ENCODE measurements around the gene NR3C1. TPM values are rescaled to one million over a fixed set of nuclear protein-coding genes. Genes with fewer than 3 reads are reported as not detected.
A peak's percentile ranks its signal among the peaks of the same experiment; 100 is the strongest.

NR3C1 gene
- total RNA-seq, 2 experiments from 2014 or later, result 52.7 to 55.6 TPM

DNA sequence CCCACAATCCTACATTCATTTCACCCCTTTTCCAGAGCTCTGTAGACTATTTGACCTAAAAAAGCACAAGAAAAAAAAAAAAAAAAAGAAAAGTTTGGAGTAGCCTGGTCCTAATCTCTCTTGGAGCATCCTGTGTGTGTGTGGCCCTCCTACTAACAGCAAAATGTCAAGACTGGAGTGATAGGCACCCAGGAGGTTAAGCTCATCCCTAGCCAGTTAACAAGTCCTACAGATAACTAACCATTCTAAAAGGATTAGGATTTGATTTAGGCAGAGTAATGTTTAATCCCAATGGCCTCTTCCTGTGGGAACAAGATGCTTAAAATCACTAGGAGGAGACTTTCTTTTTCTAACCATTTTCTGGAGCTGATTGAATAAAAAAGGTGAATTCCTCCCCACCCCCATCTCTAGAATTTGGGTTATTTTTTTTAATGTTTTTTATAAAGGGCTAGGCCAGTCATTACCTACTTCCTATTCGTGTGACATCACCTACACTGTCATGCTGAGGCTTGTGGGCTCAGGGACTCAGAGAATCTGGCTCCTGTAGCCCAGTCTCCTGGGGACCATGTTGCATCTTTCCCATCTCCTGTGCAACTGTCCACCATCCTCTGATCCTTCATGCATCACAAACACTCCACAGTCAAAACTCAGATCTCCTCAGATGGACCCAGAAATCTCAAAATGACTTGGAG lies 43.2 kb upstream of the NR3C1 start:
- DNase-seq (peak; percentile 43), ATAC-seq (peak; percentile 60)
- Mint-ChIP-seq H3K27me3 (no peaks in the 10 kb centered on the region), H3K4me3 (no peak overlapping the region), H3K36me3 (ENCODE audit: low read depth) (no peaks in the 10 kb centered on the region), H3K9me3 (no peaks in the 10 kb centered on the region), H3K4me1 (ENCODE audit: low read depth) (peaks cover 23% of the 10 kb centered on the region), H3K27ac (peak overlapping the region; percentile 37)
- TF ChIP-seq CTCF (IDR thresholded peaks at IDR 0.05), result no peak
- intact Hi-C loops (cut with micrococcal nuclease), result no loop called here
- ChIA-PET CTCF (interaction anchor here (0.6 to 1.8 kb wide), 3 partner anchors 8 to 198 kb away, joined by 3 to 6 read pairs (median 3); partner anchors contain the start of gene NR3C1), POLR2A (interaction anchor here (0.7 to 3.1 kb wide), 4 partner anchors 10 to 43 kb away, joined by 3 to 13 read pairs (median 4); partner anchors contain the start of gene NR3C1)

- DNase-seq, result no peak
- no peak for TF ChIP-seq CTCF (IDR thresholded peaks at IDR 0.05)
- ATAC-seq, result no peak
- Mint-ChIP-seq H3K9me3 (no peaks in the 10 kb centered on the region), H3K27ac (no peak overlapping the region), H3K27me3 (no peaks in the 10 kb centered on the region), H3K4me1 (ENCODE audit: low read depth) (peaks cover 23% of the 10 kb centered on the region), H3K36me3 (ENCODE audit: low read depth) (no peaks in the 10 kb centered on the region), H3K4me3 (no peak overlapping the region)
- ChIA-PET POLR2A (interaction anchor here (0.7 to 3.1 kb wide), 3 partner anchors 42 to 378 kb away, joined by 3 to 13 read pairs (median 3); partner anchors contain the start of gene NR3C1), CTCF (interaction anchor here (1.8 kb wide), 1 partner anchor 42 kb away, joined by 6 read pairs; the partner anchor contains the start of gene NR3C1)
- intact Hi-C loops (cut with micrococcal nuclease), result no loop called here
Observed at GRCh38 chr5:143445776-143446175, 42.3 kb upstream of the NR3C1 start.

DNA sequence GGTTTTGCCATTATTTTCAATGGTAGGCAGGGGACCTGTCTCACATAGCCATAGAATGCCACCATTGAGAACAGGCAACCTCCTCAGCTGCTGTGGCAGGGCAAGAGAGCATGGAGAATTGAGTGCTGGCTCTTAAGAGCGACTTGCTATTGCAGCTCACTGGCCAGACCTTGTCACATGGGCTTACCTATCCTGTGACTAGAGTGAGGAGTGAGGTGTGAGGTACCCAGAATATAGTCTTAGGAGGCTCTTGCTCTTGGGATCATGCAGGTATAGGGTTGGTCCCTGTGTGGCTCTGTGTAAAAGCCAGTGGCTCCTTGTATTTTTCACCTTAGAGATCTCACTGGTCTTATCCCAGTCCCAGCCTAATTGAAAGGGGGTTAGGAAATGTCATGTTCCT lies 39.8 kb upstream of the NR3C1 start:
- TF ChIP-seq CTCF (IDR thresholded peaks at IDR 0.05), result no peak
- CTCF ChIA-PET, result interaction anchor here (1.0 kb wide), 1 partner anchor 40 kb away, joined by 4 read pairs; the partner anchor contains the start of gene NR3C1
- H3K4me1 Mint-ChIP-seq (ENCODE audit: low read depth), result peaks cover 21% of the 10 kb centered on the region
- H3K9me3 Mint-ChIP-seq, result no peaks in the 10 kb centered on the region
- no peak overlapping the region for H3K4me3 Mint-ChIP-seq
- H3K27ac Mint-ChIP-seq, result no peak overlapping the region
- no peaks in the 10 kb centered on the region for H3K27me3 Mint-ChIP-seq
- ATAC-seq (peak; percentile 28), DNase-seq (no peak)
- intact Hi-C loops (cut with micrococcal nuclease), result no loop called here
- POLR2A ChIA-PET, result no interaction called here
- no peaks in the 10 kb centered on the region for H3K36me3 Mint-ChIP-seq (ENCODE audit: low read depth)

- POLR2A ChIA-PET, result no interaction called here
Observed at GRCh38 chr5:143442385-143442784, 38.9 kb upstream of the NR3C1 start.

More at GRCh38 chr5:143442385-143442784, 38.9 kb upstream of the NR3C1 start:
- intact Hi-C loops (cut with micrococcal nuclease), result no loop called here
- Mint-ChIP-seq H3K36me3 (ENCODE audit: low read depth) (no peaks in the 10 kb centered on the region), H3K4me1 (ENCODE audit: low read depth) (peaks cover 18% of the 10 kb centered on the region), H3K27ac (no peak overlapping the region), H3K27me3 (no peaks in the 10 kb centered on the region), H3K4me3 (no peak overlapping the region), H3K9me3 (no peaks in the 10 kb centered on the region)
- no peak for DNase-seq
- no peak for ATAC-seq
- CTCF ChIA-PET, result no interaction called here
- TF ChIP-seq CTCF (IDR thresholded peaks at IDR 0.05), result no peak
